Stimulated activated naive CD8-positive, alpha-beta T cell treated with anti-CD3 and anti-CD28 coated beads, Interleukin-15, Interleukin-2, amounts not matched to agents 100 U/mL and 50 U/mL, for 24 hours (primary cell): Measurements from ENCODE around the gene SCYGR1.
A peak's percentile ranks its signal among the peaks of the same experiment; 100 is the strongest.
"Not testable (repeated sequence)": the region's sequence is repeated elsewhere in the genome, so short reads cannot be mapped to it uniquely, and the experiment has no call there.

Source experiments
- ATAC-seq: fragments of 150-1000 bp; cut with Tn5 transposase; one replicate; pipeline ENCODE4 v1.10.0; 2021
- DNase-seq: peaks from one replicate; pipeline ENCODE4 v3.0.0; 2021

The SCYGR1 gene

GRCh38 chr2:227370791-227371312, 16.9 kb downstream of the SCYGR1 start:
- DNase-seq: no peak
- peak; percentile 26 for ATAC-seq

- ATAC-seq: no peak
Observed at GRCh38 chr2:227370092-227370491, 17.7 kb downstream of the SCYGR1 start.

GRCh38 chr2:227368574-227368973, 19.2 kb downstream of the SCYGR1 start:
- no peak for DNase-seq
- no peak for ATAC-seq

More at GRCh38 chr2:227370092-227370491, 17.7 kb downstream of the SCYGR1 start:
- no peak for DNase-seq

- DNase-seq (no peak), ATAC-seq (no peak)
Observed at GRCh38 chr2:227367427-227367795, 20.3 kb downstream of the SCYGR1 start.

GRCh38 chr2:227366769-227367426, 20.9 kb downstream of the SCYGR1 start:
- ATAC-seq: no peak
- DNase-seq: no peak

- no peak for ATAC-seq
- no peak for DNase-seq
Observed at GRCh38 chr2:227365833-227366232, 21.9 kb downstream of the SCYGR1 start.

- not testable (repeated sequence) for ATAC-seq, DNase-seq
Observed at GRCh38 chr2:227364585-227365263, 23.0 kb downstream of the SCYGR1 start.

GRCh38 chr2:227363756-227364155, 24.0 kb downstream of the SCYGR1 start:
- DNase-seq (no peak), ATAC-seq (no peak)

- ATAC-seq (no peak), DNase-seq (no peak)
Observed at GRCh38 chr2:227360351-227360750, 27.4 kb downstream of the SCYGR1 start.

- no peak for DNase-seq
- ATAC-seq: peak; percentile 85
Observed at GRCh38 chr2:227351639-227352038, 36.1 kb downstream of the SCYGR1 start.

- ATAC-seq (no peak), DNase-seq (no peak)
Observed at GRCh38 chr2:227349989-227350612, 37.6 kb downstream of the SCYGR1 start.

- ATAC-seq (no peak), DNase-seq (no peak)
Observed at GRCh38 chr2:227348324-227348723, 39.4 kb downstream of the SCYGR1 start.

GRCh38 chr2:227347117-227347516, 40.6 kb downstream of the SCYGR1 start:
- DNase-seq (no peak), ATAC-seq (no peak)

GRCh38 chr2:227344231-227344630, 43.5 kb downstream of the SCYGR1 start:
- ATAC-seq (no peak), DNase-seq (no peak)

GRCh38 chr2:227341553-227341952, 46.2 kb downstream of the SCYGR1 start:
- ATAC-seq: no peak
- no peak for DNase-seq

- no peak for ATAC-seq
Observed at GRCh38 chr2:227340106-227340505, 47.6 kb downstream of the SCYGR1 start.

GRCh38 chr2:227339098-227339599, 48.6 kb downstream of the SCYGR1 start:
- ATAC-seq (no peak), DNase-seq (no peak)

More at GRCh38 chr2:227340106-227340505, 47.6 kb downstream of the SCYGR1 start:
- DNase-seq: no peak
